GM19468 (cell line): ENCODE results near the gene ICE1.
"Not testable (repeated sequence)": the region's sequence is repeated elsewhere in the genome, so short reads cannot be mapped to it uniquely, and the experiment has no call there.

Experiments used
- ATAC-seq: cut with Tn5 transposase; IDR thresholded peaks from one replicate; pipeline ENCODE4 v1.9.1; 2021; ENCODE audit warnings: mild to moderate bottlenecking, moderate library complexity, moderate number of reproducible peaks; ENCODE audit not compliant: unreplicated experiment; ENCODE audit errors: extremely low read depth

ICE1 gene

GRCh38 chr5:5483350-5483749, 60.9 kb downstream of the ICE1 start:
- ATAC-seq: no peak

GRCh38 chr5:5483880-5484598, 61.6 kb downstream of the ICE1 start:
- ATAC-seq: no peak

GRCh38 chr5:5486122-5486521, 63.6 kb downstream of the ICE1 start:
- ATAC-seq: no peak

GRCh38 chr5:5487585-5488360, 65.3 kb downstream of the ICE1 start:
- no peak for ATAC-seq

- no peak for ATAC-seq
These were observed 68.4 kb downstream of the ICE1 start for GRCh38 chr5:5490774-5491347.

GRCh38 chr5:5492087-5492933, 69.8 kb downstream of the ICE1 start:
- ATAC-seq: no peak

- ATAC-seq: not testable (repeated sequence)
These were observed 70.4 kb downstream of the ICE1 start for GRCh38 chr5:5492934-5493271.

GRCh38 chr5:5494489-5495402, 72.3 kb downstream of the ICE1 start:
- ATAC-seq: no peak

- no peak for ATAC-seq
These were observed 74.8 kb downstream of the ICE1 start for GRCh38 chr5:5497152-5497788.

- no peak for ATAC-seq
These were observed 77.0 kb downstream of the ICE1 start for GRCh38 chr5:5499442-5499841.

- ATAC-seq: no peak
These were observed 81.8 kb downstream of the ICE1 start for GRCh38 chr5:5504325-5504724.

GRCh38 chr5:5505815-5506214, 83.3 kb downstream of the ICE1 start:
- no peak for ATAC-seq

GRCh38 chr5:5508391-5508790, 85.9 kb downstream of the ICE1 start:
- ATAC-seq: no peak

GRCh38 chr5:5511904-5512416, 89.5 kb downstream of the ICE1 start:
- no peak for ATAC-seq

GRCh38 chr5:5512543-5512942, 90.1 kb downstream of the ICE1 start:
- ATAC-seq: no peak

GRCh38 chr5:5520622-5521021, 98.1 kb downstream of the ICE1 start:
- ATAC-seq: not testable (repeated sequence)

- no peak for ATAC-seq
These were observed 98.6 kb downstream of the ICE1 start for GRCh38 chr5:5521029-5521428.

- ATAC-seq: no peak
These were observed 99.0 kb downstream of the ICE1 start for GRCh38 chr5:5521478-5521877.

GRCh38 chr5:5522336-5522735, 99.9 kb downstream of the ICE1 start:
- no peak for ATAC-seq
